ENCODE data around the gene SHISA5.
A peak's percentile ranks its signal among the peaks of the same experiment; 100 is the strongest.

Gene SHISA5

GRCh38 chr3:48456456-48456855 lies 47.5 kb downstream of the SHISA5 start:
- no peak for DNase-seq

GRCh38 chr3:48451270-48451669 lies 52.7 kb downstream of the SHISA5 start:
- DNase-seq = no peak

- peak; percentile 85 for DNase-seq
Measured at GRCh38 chr3:48446425-48447193, 57.4 kb downstream of the SHISA5 start, which contains the start of gene ATRIP. Gene ATRIP, plus strand, starts transcription at chr3:48446737. Its CDS starts 109 bp downstream, at chr3:48446846.

GRCh38 chr3:48446043-48446424 lies 57.9 kb downstream of the SHISA5 start:
- DNase-seq = no peak

GRCh38 chr3:48445277-48445882 lies 58.6 kb downstream of the SHISA5 start:
- no peak for DNase-seq

GRCh38 chr3:48441940-48442339 lies 62.0 kb downstream of the SHISA5 start:
- DNase-seq = no peak

GRCh38 chr3:48440590-48440958 lies 63.4 kb downstream of the SHISA5 start:
- no peak for DNase-seq

GRCh38 chr3:48439820-48440589 lies 64.0 kb downstream of the SHISA5 start, which contains the start of the genes CCDC51 and TMA7:
Gene CCDC51, minus strand, starts transcription at chr3:48440119. Its CDS starts 4,991 bp downstream, at chr3:48435128.
Gene TMA7, plus strand, starts transcription at chr3:48440257. Its CDS starts 40 bp downstream, at chr3:48440297.
- DNase-seq = peak; percentile 95 to 97

GRCh38 chr3:48437812-48438211 lies 66.2 kb downstream of the SHISA5 start:
- DNase-seq = no peak

GRCh38 chr3:48436855-48437254 lies 67.1 kb downstream of the SHISA5 start:
- no peak for DNase-seq

GRCh38 chr3:48436477-48436787 lies 67.5 kb downstream of the SHISA5 start:
- no peak for DNase-seq

GRCh38 chr3:48435774-48436476 lies 68.0 kb downstream of the SHISA5 start:
- DNase-seq = peak; percentile 83

GRCh38 chr3:48435223-48435595 lies 68.8 kb downstream of the SHISA5 start:
- DNase-seq = no peak

GRCh38 chr3:48434591-48435222 lies 69.3 kb downstream of the SHISA5 start:
- no peak for DNase-seq

GRCh38 chr3:48433472-48434118 lies 70.4 kb downstream of the SHISA5 start:
- no peak for DNase-seq

- no peak for DNase-seq
Measured at GRCh38 chr3:48432411-48433371, 71.3 kb downstream of the SHISA5 start.

GRCh38 chr3:48431224-48432029 lies 72.5 kb downstream of the SHISA5 start:
- no peak for DNase-seq

- DNase-seq = no peak
Measured at GRCh38 chr3:48430708-48431101, 73.3 kb downstream of the SHISA5 start.

GRCh38 chr3:48429960-48430707 lies 73.8 kb downstream of the SHISA5 start, which contains the start of gene PLXNB1:
Gene PLXNB1, minus strand, starts transcription at chr3:48430086. Its CDS starts 5,475 bp downstream, at chr3:48424611.
- DNase-seq = no peak
